Hematopoietic multipotent progenitor cell (in vitro differentiated cells): ENCODE measurements around the gene SLITRK3. TPM values are rescaled to one million over a fixed set of nuclear protein-coding genes. Genes with fewer than 3 reads are reported as not detected.
A peak's percentile ranks its signal among the peaks of the same experiment; 100 is the strongest.
"Not testable (repeated sequence)": the region's sequence is repeated elsewhere in the genome, so short reads cannot be mapped to it uniquely, and the experiment has no call there.

Experiments used
- DNase-seq, 3 donors: peaks; one replicate each; pipeline ENCODE4 v3.0.0-alpha.2; 2011 to 2015; ENCODE audit warnings: low read depth in 2 of 3, low spot score in 2 of 3
- total RNA-seq: library from RNA; depleted of rRNA; stranded (reverse); fragments of >200 nt; gene quantifications from one replicate; pipeline ENCODE4 v1.2.3, GENCODE V29; 2012

Gene SLITRK3
- total RNA-seq, 1 donor: not detected

DNA sequence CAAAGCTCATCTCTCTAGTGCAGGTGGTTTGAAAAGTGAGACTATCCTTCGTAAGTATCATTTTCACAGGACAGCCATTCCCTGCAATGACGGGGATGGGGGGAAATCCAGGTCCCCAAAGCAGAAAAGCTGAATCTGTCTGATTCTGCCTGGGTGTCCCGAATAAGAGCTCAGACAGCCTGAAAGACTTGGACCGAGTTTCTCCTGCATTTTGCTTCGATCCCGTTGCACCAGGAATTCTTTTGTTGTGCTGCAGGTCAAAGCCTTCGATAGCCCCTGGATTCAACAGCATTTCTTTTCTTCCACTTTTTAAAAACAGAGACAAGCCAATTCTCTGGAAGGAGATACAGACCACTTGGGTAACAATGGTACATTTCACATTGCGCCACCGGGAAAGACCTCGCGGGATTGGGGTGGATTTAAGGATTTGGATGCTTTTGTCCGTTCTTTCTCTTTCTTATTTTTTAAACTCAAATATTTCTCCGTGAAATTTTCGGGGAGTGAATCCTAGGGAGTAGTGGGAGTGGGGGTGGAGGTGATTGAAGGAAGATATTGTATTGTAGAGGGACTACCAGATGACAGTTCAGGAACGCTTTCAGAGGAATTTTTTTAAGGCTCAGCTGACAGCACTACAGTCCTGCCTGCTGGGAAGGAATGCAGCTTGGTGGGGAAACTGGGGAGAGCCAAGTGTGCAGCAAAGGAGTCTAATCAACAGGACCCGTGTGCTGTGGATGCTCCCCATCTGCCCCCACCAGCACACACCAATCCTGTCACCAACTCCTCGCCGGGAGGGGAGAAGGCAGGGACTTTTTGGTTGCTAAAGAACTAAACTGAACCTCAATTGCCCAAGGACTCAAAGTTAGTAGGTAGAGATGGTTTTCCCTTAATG is 2.6 kb downstream of the SLITRK3 start:
- no peak for DNase-seq

DNA sequence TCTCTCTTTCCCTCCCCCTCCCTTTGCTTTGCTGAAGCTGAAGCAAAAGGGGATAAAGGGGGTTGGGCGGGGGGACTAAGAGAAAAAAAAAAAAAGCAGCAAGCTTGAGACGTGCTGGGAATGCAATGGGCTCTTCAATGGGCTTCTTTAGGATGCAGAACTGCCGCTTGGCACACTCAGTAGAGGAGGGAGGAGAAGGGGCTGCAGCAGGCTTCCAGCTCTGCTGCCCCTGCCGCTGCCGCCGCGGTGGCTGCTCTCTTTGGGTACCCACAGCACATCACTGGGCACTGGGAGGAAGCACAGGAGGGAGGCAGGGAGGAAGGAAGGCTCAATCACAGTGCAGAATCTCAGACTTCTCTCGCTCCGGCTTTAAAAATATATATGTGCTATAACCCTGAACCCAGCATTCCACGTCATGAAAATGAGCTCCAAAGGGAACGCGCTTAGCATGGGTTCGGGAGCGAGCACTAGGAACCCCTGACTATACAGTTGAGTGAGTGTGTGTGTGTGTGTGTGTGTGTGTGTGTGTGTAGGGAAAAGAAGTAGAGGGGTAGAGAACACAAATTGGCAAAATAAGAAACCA is 3.5 kb downstream of the SLITRK3 start:
- no peak for DNase-seq

DNA sequence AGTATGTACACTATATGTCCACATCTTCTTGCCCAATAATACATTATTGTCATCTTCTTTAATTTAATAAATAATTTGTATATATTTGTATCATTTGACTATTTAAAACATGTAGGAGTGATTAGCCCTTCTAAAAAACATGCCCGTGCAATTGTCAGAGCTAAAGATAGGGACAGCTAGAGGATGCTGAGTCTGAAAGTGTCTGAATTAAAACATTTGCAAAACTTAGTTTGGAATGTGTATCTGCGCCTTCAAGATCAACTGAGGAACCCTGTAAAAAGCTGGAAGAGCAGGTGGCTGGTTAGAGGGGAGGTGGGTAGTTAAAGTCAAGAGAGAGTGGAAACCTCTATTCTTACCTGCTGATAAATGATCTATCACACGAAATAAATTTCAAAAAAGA is 4.7 kb downstream of the SLITRK3 start:
- DNase-seq: no peak

DNA sequence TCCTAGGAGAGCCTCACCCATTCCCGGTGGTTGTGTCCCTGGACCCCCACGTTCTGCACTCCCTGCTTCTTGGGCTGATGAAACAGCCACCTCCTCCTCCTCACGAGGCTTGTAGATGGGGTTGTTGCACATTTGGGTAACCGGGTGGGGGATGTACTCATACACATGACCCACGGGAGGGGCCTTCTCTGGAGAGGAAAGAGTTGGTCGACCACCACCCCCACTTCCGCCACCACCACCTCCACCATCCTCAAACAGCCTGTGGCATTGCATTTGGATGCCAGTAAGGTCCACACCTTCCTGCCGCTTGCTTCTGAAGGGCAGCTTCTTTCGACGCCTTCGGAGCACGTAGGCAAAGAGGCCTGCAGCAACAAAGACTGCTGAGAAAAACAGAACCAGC is 7.7 kb downstream of the SLITRK3 start:
- no peak for DNase-seq

DNA sequence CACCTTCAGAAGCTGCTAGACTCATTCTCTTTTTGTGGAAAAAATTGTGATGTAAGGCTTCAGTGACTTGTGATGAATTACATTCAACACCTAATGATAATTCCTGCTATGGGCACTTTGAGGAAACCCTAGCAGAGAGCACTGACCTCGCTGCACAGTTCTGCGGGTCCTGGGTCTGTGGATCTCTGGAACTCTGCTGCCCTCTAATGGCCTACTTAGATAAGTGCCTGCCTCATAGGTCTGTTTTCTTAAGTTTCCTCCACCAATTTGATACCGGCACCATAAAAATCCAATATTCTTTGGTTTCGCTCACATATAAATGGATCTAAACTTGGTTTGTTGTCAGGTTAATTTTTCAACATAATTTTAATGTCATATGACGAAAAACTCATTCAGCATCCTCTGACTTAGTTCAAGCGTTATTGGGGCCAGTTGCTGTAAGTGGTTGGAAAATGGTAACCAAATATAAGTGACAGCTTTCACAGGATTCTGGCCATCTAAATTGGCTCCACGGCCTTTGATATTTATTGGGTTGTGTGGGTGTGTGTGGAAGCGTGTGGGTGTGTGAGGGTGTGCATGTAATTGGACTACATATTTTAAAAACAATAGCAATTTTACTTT is 10.4 kb downstream of the SLITRK3 start:
- DNase-seq: peak in 2 of 3 donors; percentile 50 to 71

DNA sequence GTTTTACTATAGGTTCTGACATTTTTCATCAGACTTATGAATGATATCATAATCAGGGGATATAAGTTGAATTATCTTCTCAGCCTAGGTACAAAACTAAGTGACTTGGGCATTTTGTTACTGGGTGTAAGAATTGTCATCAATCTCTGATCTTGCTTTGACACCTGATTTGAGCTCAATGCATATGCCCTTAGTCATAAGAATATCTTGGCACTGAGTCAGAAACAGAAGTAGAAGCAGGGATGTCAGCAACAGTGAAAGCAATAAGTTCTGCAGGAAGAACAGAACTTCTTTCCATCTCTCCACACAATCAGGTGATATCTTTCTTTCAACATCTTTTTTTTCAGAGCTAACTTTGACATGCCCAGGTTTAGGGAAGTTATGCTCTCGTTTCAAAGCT is 14.6 kb downstream of the SLITRK3 start:
- no peak for DNase-seq

DNA sequence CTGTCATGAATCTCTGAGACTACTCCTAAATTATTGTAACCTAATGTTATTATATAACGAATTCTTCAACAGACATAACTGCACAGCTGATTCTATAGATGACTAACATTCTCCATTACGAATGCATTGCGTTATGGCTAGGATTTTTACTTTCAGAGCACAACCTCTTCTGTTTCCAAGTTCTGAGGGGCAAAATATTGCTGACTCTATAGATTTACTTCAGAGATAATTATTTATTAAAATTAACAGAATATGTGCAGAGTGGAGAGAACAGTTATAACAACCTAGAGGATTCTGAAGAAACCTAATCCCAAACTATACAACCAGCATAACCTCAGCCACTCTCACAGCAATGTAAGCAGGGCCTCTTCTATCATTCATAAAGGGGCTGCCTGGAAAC is 25.9 kb downstream of the SLITRK3 start:
- DNase-seq: no peak

DNA sequence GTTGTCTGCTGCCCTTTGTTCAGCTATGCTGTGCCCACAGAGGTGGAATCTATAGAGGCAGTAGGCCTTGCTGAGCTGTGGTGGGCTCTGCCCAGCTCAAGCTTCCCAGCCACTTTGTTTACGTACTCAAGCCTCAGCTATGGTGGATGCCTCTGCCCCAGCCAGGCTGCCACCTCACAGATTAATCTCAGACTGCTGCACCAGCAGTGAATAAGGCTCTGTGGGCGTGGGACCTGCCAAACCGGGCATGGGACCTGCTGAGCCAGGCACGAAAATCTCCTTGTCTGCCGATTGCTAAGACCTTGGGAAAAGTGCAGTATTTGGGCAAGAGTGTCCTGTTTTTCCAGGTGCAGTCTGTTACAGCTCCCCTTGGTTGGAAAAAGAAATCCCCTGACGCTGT is 26.8 kb downstream of the SLITRK3 start:
- no peak for DNase-seq

DNA sequence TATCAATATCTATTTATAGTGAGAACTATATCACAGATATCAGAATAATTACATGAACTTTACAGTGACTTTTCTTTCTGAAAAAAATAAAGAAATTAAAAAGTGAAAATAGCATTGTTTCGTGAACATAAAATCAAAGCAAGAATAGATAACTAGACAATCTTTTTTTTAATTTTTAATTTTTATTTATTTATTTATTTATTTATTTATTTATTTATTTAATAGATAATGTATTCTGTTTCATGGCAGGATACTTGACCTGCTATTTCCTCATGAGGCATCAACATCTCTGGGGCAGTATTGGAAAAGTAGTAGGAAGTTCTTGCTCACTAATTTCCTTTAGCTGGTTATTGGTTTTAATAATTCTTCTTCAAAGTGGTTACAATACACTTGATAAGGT is 33.3 kb downstream of the SLITRK3 start:
- DNase-seq: no peak

DNA sequence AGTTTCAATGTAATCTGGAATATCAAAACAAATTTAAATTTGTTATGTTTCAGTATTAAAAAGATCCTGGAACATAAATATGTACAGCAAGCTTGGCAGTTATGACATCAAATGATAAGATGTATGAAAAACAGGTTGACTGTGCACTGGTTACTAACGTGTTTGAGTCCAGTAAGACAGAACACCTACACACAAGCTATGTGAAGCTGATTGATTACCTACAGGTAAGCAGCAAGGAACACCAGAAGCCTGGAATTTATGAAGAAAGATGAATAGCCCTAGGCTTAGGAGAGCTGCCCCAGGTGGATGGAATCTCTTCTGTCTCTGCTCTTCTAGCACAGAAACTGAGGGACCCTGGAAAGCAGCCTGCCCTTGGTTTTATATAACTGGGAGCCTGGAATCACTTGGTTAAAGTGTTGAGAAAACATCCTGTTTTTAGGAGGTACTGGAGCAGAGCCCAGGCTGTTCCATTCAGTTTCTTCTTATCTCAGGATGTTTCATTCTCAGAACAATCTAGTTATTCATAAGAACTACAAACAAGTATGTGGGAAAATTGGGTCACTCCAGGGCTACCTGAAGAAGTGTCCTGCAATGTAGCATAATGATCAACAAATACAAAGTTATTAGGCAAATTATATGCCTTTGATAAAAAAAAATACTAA is 36.3 kb downstream of the SLITRK3 start:
- no peak for DNase-seq

DNA sequence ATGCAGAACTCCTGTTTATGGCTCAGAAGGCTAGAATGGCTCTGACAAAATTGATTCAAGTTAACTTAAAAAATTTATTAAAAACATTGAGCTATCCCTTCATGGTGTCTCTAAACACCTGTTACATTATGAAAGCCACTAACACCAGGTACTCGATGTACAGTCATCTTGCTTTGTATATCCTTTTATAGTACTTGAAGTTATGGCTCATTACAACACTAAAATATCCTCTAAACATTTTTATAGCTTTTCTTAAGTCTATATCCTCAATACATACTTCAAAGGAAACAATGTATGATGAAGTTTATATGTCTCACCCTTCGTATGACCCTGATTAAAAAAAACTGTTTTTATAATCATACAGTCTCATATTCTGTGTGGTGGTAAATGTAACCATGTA is 38.2 kb downstream of the SLITRK3 start:
- DNase-seq: no peak

DNA sequence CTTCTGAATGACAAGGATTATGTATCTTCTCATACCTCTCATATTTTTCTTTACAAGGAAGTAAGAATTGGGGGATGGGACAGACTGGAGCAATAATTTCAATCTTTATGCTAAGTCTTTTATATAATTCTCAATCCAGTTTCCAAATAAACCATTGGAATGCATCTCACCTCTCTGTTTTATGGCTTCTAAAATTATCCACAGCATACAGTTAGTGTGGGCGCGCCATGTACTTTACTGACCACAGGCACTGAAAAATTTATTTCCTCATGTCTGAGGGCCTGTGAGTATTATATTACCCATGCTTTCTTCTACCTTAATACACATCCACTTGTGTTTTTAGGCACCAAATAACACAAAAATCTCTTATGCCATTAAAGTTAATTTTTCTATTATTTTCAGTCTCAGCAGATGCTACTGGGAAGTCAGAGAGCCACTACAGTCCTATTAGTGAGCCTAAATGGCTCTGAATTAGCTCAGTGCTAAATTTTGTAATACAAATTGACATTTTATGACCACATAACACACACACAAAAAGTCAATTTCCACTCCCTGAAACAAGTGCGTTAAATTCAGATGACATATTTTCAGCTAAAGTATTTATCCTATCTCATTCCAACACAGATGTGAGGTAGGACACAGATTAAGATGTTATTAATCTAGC is 39.3 kb downstream of the SLITRK3 start:
- no peak for DNase-seq

DNA sequence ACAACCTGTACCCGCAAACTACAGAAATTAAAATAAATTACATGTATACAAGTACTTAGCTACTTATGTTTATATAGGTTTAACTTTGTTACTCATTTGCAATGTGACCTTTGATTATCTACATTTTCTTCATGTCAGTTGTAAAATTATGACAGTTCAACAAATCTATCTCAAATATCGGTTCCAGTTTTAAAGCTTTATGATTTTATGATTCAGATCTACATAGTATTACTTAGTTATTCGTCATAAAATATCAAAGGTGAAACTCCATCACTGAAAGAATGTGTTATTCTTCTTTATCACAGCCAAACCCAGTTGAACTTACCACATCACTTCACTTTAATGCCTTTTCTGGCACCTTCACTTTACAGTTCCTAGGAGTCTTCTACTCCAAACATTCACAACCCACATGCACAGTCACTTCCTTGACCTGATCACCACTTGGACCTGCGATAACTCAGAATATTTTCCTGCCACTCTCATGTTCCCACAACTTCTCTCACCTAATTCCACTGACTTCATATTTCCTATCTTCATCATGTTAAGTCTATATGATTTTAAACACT is 47.2 kb downstream of the SLITRK3 start:
- DNase-seq: no peak

DNA sequence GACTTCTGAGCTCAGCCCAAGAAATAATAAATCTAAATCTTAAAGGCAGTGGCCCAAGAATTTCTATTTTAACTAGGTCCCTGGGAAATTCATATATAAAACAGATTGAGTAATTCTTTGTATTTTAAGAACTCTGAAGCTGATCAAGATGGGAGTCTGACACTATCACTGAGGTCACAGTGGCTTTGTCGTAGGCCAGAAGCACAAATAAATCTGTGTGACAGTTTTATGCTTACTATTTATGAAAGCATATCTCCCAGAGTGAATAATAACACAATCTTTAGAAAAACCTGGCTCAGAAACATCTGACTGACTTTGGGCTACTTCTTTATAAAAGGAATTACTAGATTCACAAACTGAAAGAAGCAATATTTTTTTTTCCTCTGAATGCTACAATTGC is 51.9 kb downstream of the SLITRK3 start:
- DNase-seq: no peak

DNA sequence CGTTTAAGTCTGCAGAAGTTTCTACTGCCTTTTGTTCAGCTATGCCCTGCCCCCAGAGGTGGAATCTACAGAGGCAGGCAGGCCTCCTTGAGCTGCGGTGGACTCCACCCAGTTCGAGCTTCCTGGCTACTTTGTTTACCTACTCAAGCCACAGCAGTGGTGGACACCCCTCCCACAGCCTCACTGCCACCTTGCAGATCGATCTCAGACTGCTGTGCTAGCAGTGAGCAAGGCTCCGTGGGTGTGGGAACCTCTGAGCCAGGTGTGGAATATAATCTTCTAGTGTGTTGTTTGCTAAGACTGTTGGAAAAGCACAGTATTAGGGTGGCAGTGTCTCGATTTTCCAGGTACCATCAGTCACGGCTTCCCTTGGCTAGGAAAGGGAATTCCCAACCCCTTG is 56.3 kb downstream of the SLITRK3 start:
- not testable (repeated sequence) for DNase-seq

Other genes starting within 250 kb of the SLITRK3 start
- not detected for gene SI, start 117.9 kb downstream of the SLITRK3 start, total RNA-seq